Hepatocyte (in vitro differentiated cells): ENCODE results near the gene QRICH1.

Source experiments
- EZH2 ChIP-seq: fragments of 200-600 bp; sonication (generic); IDR thresholded peaks from 2 replicates; pipeline ENCODE4 v1.6.1; 2016; ENCODE audit warnings: antibody characterized with exemption, mild to moderate bottlenecking, borderline replicate concordance
- EZH2phosphoT487 ChIP-seq: fragments of 200-600 bp; sonication (generic); IDR thresholded peaks from one replicate; pipeline ENCODE4 v1.6.1; 2018; ENCODE audit warnings: antibody characterized with exemption, mild to moderate bottlenecking, low read depth, moderate library complexity; ENCODE audit not compliant: unreplicated experiment, severe bottlenecking

DNA sequence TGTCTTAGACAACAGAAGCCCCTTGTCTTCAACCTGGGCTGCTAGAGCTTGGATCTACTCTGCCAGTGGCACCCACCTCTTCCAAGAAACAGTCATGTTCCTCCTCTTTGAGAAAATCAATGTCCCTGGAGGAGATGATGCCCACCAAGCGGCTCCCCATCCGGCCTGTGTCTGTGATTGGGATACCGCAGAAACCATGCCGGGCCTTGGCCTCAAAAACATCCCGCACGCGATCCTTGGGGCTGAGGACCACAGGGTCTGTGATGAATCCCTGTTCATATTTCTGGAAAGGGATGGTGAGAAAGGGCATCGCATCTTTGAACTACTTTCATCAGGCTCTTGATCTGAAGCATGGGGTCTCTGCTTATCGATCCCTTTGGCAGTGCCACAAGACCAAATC is 66.2 kb downstream of the QRICH1 start:
- TF ChIP-seq EZH2phosphoT487, result no peak
- TF ChIP-seq EZH2, result no peak
